A673 (cell line): ENCODE results near the gene PLEKHA6. TPM values are rescaled to one million over a fixed set of nuclear protein-coding genes. Genes with fewer than 3 reads are reported as not detected.

Experiments
- BruUV-seq: library from RNA; stranded (reverse); fragments of 400-500 nt; replicated peaks from 2 replicates; lab custom pipeline; 2021; lab: Mats Ljungman, UMichigan
- CTCF ChIA-PET: fragments of 300-600 bp; sonication (Branson Sonifier 250); formaldehyde crosslinking; loops from one replicate; lab custom pipeline; 2022; ENCODE audit warnings: antibody characterized with exemption; lab: Charles Lee
- POLR2A ChIA-PET: fragments of 300-600 bp; sonication (Branson Sonifier 250); formaldehyde crosslinking; loops from one replicate; lab custom pipeline; 2022; ENCODE audit warnings: antibody characterized with exemption; ENCODE audit not compliant: low non-redundant PET; lab: Charles Lee
- DNase-seq: peaks from one replicate; pipeline ENCODE4 v3.0.0-alpha.2; 2015; ENCODE audit warnings: low spot score
- H3K27ac ChIP-seq: fragments of 200-600 bp; sonication (generic); 2 replicates; pipeline ENCODE4 v1.5.1; 2016; ENCODE audit warnings: mixed run types, low read depth, mild to moderate bottlenecking, mixed read lengths, antibody characterized with exemption, low read length; ENCODE audit not compliant: poor library complexity, severe bottlenecking
- H3K27me3 ChIP-seq: fragments of 200-600 bp; sonication (generic); replicated peaks from 2 replicates; pipeline ENCODE4 v1.6.1; 2017; ENCODE audit warnings: mixed run types, low read depth, mild to moderate bottlenecking, mixed read lengths, antibody characterized with exemption, low read length; ENCODE audit not compliant: insufficient read depth, poor library complexity
- H3K36me3 ChIP-seq: fragments of 200-600 bp; sonication (generic); 2 replicates; pipeline ENCODE4 v1.6.1; 2016; ENCODE audit warnings: mixed run types, mild to moderate bottlenecking, mixed read lengths, antibody characterized with exemption, low read length; ENCODE audit not compliant: insufficient read depth, poor library complexity, severe bottlenecking
- H3K4me1 ChIP-seq: fragments of 200-600 bp; sonication (generic); 2 replicates; pipeline ENCODE4 v1.6.1; 2017; ENCODE audit warnings: mixed run types, mild to moderate bottlenecking, mixed read lengths, antibody characterized with exemption, low read length; ENCODE audit not compliant: insufficient read depth, poor library complexity, severe bottlenecking
- H3K4me3 ChIP-seq: fragments of 200-600 bp; sonication (generic); 2 replicates; pipeline ENCODE4 v1.5.1; 2016; ENCODE audit warnings: low read depth, mixed run types, mild to moderate bottlenecking, mixed read lengths, low read length; ENCODE audit not compliant: poor library complexity, severe bottlenecking
- H3K9me3 ChIP-seq: fragments of 200-600 bp; sonication (generic); 2 replicates; pipeline ENCODE4 v1.6.1; 2016; ENCODE audit warnings: mixed run types, low read depth, mild to moderate bottlenecking, mixed read lengths, antibody characterized with exemption, low read length; ENCODE audit not compliant: poor library complexity, severe bottlenecking
- EZH2 ChIP-seq: fragments of 200-600 bp; sonication (generic); IDR thresholded peaks from 2 replicates; pipeline ENCODE4 v1.6.1; 2017; ENCODE audit warnings: borderline replicate concordance, low read depth, mild to moderate bottlenecking, mixed read lengths, antibody characterized with exemption, low read length; ENCODE audit not compliant: poor library complexity, severe bottlenecking
- intact Hi-C: fragments of 100-400 bp; cut with micrococcal nuclease; formaldehyde crosslinking; loops from one replicate; pipeline ENCODE4 v1.10.0; 2022; ENCODE audit not compliant: unreplicated experiment
- total RNA-seq: library from RNA; stranded (reverse); gene quantifications from 2 replicates; pipeline ENCODE4 v1.2.3, GENCODE V29; 2021
- TF ChIP-seq, protein P1 (sequence below): fragments of 300-800, 200-600 bp; sonication (generic); conservative IDR thresholded peaks from 2 replicates; pipeline ENCODE4 v1.5.1; 2017; ENCODE audit warnings: low read depth, mild to moderate bottlenecking, antibody characterized with exemption, low read length, moderate library complexity, mixed read lengths

PLEKHA6 gene
- total RNA-seq, 1 experiment from 2014 or later: 0.58 TPM

DNA sequence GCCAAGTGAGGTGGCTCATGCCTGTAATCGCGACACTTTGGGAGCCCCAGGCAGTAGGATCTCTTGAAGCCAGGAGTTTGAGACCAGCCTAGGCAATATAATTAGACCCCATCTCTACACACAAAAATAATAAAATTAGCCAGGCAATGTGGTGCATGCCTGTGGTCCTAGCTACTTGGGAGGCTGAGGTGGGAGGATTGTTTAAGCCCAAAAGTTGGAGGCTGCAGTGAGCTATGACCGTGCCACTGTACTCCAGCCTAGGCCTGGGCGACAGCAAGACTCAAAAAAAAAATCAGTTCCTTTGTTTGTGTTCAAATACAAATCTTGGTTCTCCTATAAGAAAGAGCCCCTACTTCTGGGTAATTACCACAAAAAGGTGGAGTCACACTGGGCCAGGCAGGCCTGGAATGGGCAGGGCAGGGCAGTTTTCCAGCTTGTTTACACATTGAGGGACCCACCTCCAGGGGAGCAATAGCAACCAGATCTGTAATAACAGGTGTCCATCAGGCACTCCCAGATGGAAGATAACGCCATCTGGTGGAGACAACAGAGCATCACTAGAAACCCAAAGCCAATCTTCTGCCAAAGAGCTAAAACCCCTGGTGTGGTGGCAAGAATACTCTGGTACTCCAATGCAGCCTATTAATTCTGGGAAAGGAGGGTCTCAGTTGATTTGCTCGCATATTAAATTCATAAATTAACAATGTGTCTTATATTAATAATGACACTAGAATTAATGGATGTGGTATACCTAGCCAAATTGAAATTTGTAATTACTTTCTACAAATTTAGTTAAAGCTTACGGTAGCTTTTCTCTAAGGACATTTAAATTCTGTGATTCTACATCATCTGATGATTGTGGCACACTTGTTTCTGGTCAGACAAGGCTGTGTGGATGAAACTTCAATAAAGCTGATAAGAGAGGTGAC lies 38.7 kb upstream of the PLEKHA6 start:
- Histone ChIP-seq H3K27me3 (no peaks in the 10 kb centered on the region), H3K27ac (no peak overlapping the region), H3K4me3 (no peak overlapping the region), H3K36me3 (peaks cover 46% of the 10 kb centered on the region), H3K9me3 (no peaks in the 10 kb centered on the region), H3K4me1 (no peaks in the 10 kb centered on the region)
- BruUV-seq: no TSS peak
- ChIA-PET POLR2A (interaction anchor here (0.6 kb wide), 1 partner anchor 12 kb away, joined by 3 read pairs; no protein-coding TSS in a partner anchor), CTCF (interaction anchor here (0.5 to 1.5 kb wide), 23 partner anchors 9 to 1138 kb away, joined by 3 to 10 read pairs (median 4); partner anchors contain the start of genes GOLT1A, MDM4 and PIK3C2B)
- intact Hi-C loops: no loop called here
- TF ChIP-seq, protein P1, sequence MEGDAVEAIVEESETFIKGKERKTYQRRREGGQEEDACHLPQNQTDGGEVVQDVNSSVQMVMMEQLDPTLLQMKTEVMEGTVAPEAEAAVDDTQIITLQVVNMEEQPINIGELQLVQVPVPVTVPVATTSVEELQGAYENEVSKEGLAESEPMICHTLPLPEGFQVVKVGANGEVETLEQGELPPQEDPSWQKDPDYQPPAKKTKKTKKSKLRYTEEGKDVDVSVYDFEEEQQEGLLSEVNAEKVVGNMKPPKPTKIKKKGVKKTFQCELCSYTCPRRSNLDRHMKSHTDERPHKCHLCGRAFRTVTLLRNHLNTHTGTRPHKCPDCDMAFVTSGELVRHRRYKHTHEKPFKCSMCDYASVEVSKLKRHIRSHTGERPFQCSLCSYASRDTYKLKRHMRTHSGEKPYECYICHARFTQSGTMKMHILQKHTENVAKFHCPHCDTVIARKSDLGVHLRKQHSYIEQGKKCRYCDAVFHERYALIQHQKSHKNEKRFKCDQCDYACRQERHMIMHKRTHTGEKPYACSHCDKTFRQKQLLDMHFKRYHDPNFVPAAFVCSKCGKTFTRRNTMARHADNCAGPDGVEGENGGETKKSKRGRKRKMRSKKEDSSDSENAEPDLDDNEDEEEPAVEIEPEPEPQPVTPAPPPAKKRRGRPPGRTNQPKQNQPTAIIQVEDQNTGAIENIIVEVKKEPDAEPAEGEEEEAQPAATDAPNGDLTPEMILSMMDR: peak; percentile 92
- TF ChIP-seq EZH2: no peak
- peak; percentile 90 for DNase-seq

DNA sequence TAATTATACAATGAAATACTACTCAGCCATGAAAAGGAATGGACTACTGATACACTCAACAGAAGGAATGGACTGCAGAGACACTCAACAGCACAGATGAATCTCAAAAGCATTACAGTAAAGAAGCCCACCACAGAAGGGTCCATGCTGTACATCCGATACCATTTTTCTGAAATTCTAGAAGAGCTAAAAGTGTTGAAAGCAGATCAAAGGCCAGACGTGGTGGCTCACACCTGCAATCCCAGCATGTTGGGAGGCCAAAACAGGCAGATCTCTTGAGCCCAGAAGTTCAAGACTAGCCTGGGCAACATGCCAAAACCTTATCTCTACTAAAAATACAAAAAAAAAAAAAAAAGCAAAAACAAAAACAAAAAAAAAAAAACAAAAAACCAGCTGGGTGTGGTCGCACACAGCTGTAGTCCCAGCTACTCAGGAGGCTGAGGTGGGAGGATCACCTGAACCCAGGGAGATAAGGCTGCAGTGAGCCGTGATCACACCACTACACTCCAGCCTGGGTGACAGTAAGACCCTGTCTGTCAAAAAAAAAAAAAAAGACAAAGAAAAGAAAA lies 36.4 kb upstream of the PLEKHA6 start:
- Histone ChIP-seq H3K27me3 (no peaks in the 10 kb centered on the region), H3K36me3 (peaks cover 27% of the 10 kb centered on the region), H3K9me3 (no peaks in the 10 kb centered on the region), H3K4me3 (no peak overlapping the region), H3K4me1 (no peaks in the 10 kb centered on the region), H3K27ac (no peak overlapping the region)
- intact Hi-C loops: no loop called here
- TF ChIP-seq EZH2: no peak
- TF ChIP-seq, protein P1: no peak
- no peak for DNase-seq
- BruUV-seq: no TSS peak
- CTCF ChIA-PET: no interaction called here
- POLR2A ChIA-PET: no interaction called here

DNA sequence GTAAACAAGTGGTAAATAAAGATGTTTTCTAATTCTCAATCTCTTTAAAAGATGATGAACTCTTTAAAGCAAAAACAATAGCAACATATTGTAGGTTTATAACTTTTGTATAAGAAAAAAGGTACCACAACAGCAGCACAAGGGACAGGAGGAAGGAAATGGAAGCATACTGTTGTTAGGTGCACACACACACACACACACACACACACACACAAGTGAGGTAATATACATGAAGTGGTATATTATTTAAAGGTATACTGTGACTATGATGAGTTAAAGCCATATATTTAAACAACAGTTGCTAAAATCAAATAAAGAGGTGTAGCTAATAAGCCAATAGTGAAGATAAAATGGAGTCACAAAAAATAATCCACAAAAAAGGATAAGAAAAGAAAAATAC lies 31.9 kb upstream of the PLEKHA6 start:
- ChIA-PET POLR2A (no interaction called here), CTCF (no interaction called here)
- no peaks in the 10 kb centered on the region for H3K27me3 ChIP-seq
- H3K36me3 ChIP-seq: no peaks in the 10 kb centered on the region
- TF ChIP-seq, protein P1: no peak
- TF ChIP-seq EZH2: no peak
- H3K4me3 ChIP-seq: no peak overlapping the region
- no TSS peak for BruUV-seq
- no peak for DNase-seq
- intact Hi-C loops: no loop called here
- H3K27ac ChIP-seq: no peak overlapping the region
- H3K9me3 ChIP-seq: no peaks in the 10 kb centered on the region
- H3K4me1 ChIP-seq: peaks cover 9% of the 10 kb centered on the region
